ENCODE results near the gene CFL2.

CFL2 gene

DNA sequence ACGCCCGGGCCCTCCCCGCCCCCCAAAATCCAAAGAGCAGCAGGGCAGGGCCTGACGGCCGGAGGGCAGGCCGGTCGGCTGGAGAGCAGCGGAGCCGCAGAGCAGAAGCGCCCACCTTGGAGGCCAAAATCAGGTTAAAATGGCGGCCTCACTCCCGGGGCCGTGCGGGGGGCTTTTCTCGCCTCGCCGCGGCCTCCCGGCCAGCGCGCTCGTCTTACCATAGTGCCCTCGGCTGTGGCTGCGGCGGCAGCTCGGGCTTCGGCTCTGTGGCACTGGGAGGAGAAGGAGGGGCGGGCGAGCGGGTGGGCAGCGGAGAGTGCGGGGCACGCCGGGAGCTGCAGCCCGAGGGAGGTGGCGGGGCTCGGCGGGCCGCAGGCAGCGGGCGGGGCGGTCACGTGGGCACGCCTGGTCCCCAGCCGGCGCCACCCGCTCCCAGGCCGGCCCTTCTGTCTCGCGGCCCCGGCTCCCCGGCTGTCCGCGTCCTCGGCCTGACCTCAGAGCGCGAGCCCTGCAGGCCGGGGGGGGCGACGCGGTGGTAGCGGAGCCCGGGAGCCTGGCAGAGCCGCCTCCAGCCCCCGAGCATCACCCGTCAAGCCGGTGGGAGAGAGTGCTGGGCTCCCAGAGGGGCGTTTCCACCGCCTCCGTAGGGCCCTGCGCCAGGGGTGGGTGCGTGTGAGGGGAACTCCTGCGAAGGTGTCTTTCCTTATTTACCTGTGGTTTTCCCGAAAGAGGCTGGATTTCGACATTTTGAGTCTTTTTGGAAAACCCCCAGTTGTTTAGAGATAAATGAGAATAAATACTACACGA lies at the start of gene CFL2:
CFL2 (minus strand) TSS at position 274 of the 807 bp plus-strand sequence; CDS start at position 221, 53 bp downstream.
- TF ChIP-seq GATA2 (IDR thresholded peaks at IDR 0.05; ENCODE audit: low read depth, low read length) (no peak; the same call in 1 of the 2 replicates), GATA3 (IDR thresholded peaks at IDR 0.05; ENCODE audit: low read depth, low read length) (no peak)

DNA sequence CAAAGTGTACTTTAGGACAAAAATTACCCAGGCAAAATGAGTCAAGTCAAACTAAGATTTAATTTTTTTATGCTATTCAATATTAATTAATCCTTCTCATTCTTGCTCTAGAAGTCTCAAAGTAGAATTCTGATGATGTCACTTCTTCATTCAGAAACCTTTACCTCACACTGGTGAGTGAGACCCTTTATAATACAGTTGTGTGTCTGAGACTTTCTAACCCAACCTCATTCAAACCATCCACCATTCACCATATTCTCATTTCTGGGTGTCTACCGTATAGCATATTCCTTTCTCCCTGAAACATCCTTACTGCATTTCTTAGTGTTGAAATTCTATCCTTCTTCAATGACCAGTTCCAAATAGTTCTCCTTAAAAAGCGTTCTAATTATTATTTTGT lies 40.8 kb upstream of the CFL2 start:
- TF ChIP-seq GATA2 (IDR thresholded peaks at IDR 0.05; ENCODE audit: low read depth, low read length) (no peak), GATA3 (IDR thresholded peaks at IDR 0.05; ENCODE audit: low read depth, low read length) (no peak)

DNA sequence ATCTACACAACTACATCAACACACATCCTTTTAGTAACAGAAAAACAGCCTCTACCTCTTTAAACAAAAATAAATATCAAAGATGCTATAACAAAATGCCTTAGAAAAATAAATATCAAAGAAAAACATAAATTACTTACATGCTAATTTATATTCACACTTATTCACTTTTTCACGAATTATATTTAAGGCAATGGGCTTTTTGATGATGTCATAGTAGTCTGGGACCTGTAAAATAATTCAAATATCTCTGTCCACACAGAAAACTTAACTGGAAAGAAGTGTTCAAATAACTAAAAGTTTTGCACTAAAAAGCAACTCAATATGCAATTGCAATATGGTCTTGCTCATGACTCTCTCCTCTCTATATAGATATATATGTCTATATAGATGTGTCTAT lies 40.3 kb upstream of the CFL2 start:
- TF ChIP-seq GATA2 (IDR thresholded peaks at IDR 0.05; ENCODE audit: low read depth, low read length) (no peak), GATA3 (IDR thresholded peaks at IDR 0.05; ENCODE audit: low read depth, low read length) (no peak)

DNA sequence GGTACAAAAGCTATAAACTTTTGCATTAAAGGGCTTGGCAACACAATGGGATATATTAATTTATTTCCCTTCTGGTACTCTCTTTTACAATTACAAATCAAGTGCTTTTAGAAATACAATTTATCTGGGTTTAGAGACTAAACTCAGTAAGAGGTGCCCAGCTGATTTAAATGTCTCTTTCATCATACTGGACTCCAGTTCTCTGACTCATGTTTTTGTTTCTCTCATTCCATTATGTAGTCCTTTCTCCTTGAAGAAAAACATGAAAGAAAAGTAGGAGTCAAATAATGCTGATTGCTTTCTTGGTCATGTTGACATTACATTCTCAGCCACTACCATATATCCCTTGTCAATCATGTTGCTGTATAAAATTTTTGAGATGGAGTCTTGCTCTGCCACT lies 36.3 kb upstream of the CFL2 start:
- no peak for TF ChIP-seq GATA3 (IDR thresholded peaks at IDR 0.05; ENCODE audit: low read depth, low read length)
- TF ChIP-seq GATA2 (IDR thresholded peaks at IDR 0.05; ENCODE audit: low read depth, low read length) = no peak

DNA sequence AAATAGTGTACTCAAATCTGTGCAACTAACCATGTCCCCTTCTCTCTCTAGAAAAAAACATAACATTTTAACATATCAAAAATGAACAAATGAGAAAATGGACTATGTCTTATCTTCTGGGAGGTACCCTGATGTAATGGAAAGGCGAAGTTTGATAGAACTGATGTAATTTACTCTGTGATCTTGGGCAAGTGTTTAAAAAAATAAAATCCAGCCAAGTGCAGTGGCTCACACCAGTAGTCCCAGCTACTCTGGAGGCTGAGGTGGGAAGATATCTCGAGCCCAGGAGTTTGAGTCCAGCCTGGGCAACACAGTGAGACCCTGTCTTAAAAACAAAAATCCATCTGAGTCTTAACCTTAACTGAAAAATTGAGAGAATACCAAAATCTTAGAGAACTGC lies 35.8 kb upstream of the CFL2 start:
- no peak for TF ChIP-seq GATA2 (IDR thresholded peaks at IDR 0.05; ENCODE audit: low read depth, low read length)
- no peak for TF ChIP-seq GATA3 (IDR thresholded peaks at IDR 0.05; ENCODE audit: low read depth, low read length)

DNA sequence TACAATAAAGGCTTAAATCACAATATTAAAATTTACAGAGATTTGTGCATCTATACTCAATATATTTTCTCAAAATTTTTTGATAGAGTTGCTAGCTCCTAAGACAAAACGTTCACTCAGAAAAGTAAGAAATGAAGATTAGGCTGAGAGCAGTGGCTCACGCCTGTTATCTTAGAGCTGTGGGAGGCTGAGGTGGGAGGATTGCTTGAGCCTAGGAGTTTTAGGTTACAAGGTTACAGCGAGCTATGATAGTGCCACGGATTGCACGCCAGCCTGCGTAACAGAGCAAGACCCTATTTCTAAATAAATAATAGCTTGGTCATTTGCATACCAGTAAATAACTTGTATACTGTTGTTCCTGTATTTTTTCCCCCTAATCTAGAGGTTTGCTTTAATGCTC lies 35.0 kb upstream of the CFL2 start:
- TF ChIP-seq GATA2 (IDR thresholded peaks at IDR 0.05; ENCODE audit: low read depth, low read length) = no peak
- TF ChIP-seq GATA3 (IDR thresholded peaks at IDR 0.05; ENCODE audit: low read depth, low read length) = no peak

DNA sequence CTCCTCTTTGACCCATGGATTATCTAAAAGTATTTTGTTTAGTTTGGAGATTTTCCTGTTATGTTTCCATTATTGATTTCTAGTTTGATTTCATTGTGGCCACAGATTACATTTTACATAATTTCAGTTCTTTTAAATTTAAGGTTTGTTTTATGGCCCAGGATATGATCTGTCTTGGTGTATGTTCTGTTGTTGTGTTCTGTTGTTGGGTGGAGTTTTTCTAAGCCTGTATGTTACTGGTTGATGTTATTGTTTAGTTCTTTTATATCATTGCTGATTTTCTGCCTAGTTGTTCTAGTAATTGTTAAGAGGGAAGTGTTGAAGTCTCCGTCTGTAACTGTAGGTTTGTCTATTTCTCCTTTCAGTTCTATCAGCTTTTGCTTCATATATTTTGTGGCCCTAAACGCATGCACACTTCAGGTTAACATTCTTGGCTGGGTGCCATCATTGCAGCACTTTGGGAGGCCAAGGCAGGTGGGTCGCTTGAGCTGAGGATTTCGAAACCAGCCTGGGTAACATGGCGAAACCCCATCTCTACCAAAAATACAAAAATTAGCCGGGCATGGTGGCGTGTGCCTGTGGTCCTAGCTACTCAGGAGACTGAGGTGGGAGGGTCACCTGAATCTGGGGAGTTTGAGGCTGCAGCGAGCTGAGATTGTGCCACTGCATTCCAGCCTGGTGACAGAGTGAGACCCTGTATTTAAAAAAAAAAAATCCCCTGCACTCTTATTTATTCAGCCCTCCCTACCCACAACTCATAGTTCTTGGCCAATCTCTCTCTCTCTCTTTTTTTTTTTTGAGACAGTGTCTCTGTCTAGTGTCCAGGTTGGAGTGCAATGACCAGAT lies 28.1 kb upstream of the CFL2 start:
- TF ChIP-seq GATA3 (IDR thresholded peaks at IDR 0.05; ENCODE audit: low read depth, low read length) (no peak), GATA2 (IDR thresholded peaks at IDR 0.05; ENCODE audit: low read depth, low read length) (no peak)

DNA sequence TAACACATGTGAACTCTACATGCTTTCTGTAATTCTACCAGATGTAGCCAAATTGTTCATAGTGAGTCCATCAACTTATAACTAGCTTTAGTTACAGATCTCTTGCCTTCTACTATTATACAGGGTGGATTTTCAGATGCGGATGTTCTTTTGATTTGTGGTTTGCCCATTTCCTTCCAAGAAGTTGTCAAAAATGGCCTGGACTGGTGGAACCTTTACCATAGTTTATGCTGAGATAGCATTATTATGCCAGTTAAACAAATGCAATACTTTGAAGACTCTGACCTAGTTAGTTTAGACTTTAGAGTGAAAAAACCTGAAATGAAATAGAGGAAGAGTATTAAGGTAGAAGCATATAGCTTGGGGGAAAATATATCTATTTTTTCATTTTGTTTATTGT lies 27.4 kb upstream of the CFL2 start:
- TF ChIP-seq GATA2 (IDR thresholded peaks at IDR 0.05; ENCODE audit: low read depth, low read length) = no peak
- TF ChIP-seq GATA3 (IDR thresholded peaks at IDR 0.05; ENCODE audit: low read depth, low read length) = no peak

DNA sequence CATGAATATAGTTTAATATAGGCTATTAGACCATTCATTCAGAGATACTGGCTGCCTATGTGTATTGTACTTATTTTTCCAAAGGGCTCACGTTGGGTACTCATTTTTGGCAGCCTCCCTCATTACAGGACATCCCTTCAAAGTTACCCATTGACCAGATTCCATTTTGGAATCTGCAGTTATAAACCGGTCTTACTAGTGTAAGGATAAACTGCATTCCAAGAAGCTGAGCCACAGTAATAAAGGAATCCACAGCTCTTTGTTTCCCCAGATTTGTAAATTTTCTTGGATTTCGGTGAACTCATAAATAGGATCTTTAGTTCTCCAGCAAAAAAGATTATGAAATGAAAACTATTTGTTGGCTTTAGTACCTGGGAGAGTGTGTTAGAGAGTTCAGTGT lies 18.9 kb upstream of the CFL2 start:
- TF ChIP-seq GATA3 (IDR thresholded peaks at IDR 0.05; ENCODE audit: low read depth, low read length) = no peak
- TF ChIP-seq GATA2 (IDR thresholded peaks at IDR 0.05; ENCODE audit: low read depth, low read length) = no peak

DNA sequence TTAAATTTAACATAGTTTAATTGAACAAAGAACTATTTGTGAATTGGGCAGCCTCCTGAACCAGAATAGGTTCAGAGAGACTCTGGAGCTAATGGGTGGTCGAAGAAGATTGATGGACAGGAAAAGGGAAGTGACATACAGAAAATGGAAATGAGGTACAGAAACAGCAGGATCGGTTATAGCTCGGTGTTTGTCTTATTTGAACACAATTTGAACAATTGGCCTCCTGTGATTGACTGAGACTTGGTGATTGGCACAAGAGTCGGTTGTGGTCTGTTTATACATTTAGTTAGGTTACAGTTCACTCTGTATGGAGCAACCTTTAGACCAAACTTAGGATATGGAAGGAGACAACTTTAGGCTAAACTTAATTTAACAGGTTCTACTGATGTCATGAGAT lies 18.4 kb upstream of the CFL2 start:
- TF ChIP-seq GATA2 (IDR thresholded peaks at IDR 0.05; ENCODE audit: low read depth, low read length) (no peak), GATA3 (IDR thresholded peaks at IDR 0.05; ENCODE audit: low read depth, low read length) (no peak)

DNA sequence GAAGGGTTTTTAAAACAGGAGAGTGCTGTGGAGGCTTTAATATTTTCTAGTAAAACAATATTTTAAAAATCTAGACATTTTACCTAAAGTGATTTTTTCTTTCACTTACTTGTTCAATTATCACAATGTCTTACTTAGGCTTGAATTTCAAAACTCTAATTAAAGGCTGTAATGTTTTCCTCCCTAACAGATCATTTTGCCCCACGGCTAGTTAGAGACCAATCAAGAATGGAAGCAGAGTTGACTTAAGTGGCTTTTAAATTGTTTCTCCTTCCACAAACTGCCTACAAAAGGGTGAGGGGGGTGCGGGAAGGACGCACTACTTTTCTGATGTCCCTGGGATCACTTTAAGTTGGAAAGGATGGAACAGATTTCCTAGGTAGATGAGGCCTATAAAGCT lies 9.5 kb upstream of the CFL2 start:
- TF ChIP-seq GATA3 (IDR thresholded peaks at IDR 0.05; ENCODE audit: low read depth, low read length) = no peak
- TF ChIP-seq GATA2 (IDR thresholded peaks at IDR 0.05; ENCODE audit: low read depth, low read length) = no peak

DNA sequence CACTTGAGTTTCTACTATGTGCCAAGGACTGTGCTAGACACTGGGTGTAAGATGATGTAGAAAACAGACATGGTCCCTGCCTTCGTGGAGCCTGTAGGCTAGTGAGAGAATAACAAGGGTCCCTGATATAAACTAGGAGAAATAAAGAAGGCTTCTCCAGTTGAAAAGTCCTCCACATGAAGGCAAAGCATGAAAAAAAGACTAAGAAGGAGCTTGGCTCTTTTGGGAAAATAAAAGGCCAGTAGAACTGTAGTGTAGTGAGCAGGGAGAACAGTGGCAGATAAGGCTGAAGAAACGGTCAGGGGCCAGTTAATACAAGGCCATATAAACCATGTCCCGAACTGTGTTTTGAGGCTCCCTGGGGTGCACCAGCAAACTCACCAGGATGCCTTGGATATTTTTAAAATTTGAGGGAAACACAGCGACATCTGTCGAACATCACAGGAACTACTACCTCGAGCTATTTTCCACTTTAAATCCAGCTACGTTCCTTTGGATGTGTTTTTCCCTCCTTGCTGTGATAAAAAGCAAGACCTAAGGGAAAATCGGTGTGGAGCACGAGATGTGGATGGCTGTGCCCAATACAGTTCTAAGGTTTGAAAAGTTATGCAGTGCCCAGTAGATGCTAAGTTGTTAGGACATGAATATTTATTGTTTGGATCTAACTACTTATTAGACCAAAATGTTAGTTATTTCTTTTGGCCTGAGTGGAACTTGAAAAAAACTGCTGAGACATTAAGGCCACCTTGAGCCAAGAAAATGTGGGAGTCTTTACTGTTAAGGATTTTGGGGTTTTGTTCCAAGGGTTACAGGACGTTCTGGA lies 8.5 kb upstream of the CFL2 start:
- TF ChIP-seq GATA2 (IDR thresholded peaks at IDR 0.05; ENCODE audit: low read depth, low read length) (no peak), GATA3 (IDR thresholded peaks at IDR 0.05; ENCODE audit: low read depth, low read length) (no peak)

DNA sequence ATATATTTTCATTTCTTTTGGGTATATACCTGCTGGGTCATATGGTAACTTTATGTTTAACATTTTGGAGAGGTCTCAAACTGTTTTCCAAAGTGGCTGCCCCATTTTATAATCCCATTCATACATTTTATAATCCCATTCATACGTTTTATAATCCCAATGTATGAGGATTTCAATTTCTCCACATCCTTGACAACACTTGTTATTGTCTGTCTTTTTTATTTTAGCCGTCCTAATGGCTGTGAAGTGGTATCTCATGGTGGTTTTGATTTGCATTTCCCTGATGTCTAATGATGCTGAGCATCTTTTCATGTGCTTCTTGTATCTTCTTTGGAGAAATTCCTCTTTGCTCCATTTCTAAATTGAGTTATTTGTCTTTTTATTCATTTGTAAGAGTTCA lies 6.7 kb upstream of the CFL2 start:
- TF ChIP-seq GATA3 (IDR thresholded peaks at IDR 0.05; ENCODE audit: low read depth, low read length) (no peak), GATA2 (IDR thresholded peaks at IDR 0.05; ENCODE audit: low read depth, low read length) (no peak)

DNA sequence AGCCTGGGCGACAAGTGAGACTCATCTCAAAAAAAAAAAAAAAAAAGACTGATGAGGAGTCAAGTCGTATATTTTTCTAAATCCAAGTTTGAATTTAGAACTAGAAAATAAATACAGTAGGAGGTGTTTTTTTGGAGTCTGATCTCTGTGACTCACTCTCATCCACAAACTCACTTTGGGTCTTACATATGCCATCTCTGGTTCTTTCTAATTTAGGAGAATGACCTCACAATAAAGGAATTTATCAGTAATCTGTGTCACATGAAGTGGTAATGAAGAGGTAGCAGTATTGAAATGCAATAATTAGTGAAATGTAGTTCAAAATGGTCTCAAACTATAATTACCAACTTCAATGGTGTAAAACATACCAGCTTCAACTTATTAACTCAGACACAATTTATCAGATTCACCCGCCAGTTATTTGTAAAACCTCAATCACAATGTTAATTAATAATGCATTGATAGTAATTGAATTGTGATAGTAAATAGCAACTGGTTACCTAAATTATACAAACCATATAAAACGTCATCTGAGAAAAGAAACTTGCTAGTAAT lies 4.4 kb upstream of the CFL2 start:
- TF ChIP-seq GATA3 (IDR thresholded peaks at IDR 0.05; ENCODE audit: low read depth, low read length) = no peak
- no peak for TF ChIP-seq GATA2 (IDR thresholded peaks at IDR 0.05; ENCODE audit: low read depth, low read length)
